Measurements from ENCODE around the gene TOP3B.

The TOP3B gene

DNA sequence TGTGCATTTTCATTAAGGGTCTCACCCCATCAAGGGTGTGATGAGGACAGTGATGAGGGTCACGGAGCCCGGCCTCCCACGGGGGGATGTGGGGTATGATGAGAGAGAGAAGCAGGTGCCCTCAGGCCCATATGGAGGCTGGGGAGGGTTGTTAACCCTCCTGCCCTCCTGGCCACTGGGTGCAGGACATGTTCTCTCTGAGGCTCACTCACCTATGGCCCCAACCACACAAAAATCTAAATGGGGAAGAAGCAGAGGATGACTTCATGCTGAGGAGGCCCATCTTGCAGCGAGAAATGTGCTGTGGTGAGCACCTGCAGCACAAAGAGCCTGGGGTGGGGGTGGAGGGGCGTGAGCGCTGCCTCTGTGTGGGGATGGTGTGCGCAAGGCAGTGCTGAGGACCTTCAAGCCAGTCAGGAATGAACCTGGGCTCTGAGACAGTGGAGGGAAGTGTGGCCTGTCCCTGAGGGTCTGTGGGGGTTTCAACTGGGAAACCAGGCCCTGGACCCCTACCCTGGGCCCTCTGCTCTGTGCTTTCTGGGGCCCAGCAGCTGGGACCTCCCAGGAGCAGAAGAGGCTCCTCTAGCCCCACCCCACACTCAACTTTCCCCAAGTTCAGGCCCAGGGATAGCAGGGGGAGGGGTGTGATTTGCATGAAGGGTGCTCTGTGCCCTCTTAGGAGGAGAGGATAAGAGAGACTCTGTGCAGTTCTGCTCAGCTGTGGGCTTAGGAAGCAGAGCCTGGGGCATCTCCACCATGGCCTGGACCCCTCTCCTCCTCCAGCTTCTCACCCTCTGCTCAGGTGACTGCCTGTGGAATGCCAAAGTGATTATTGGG, 43.0 kb upstream of the TOP3B start:
- ChIA-PET POLR2A (no interaction called here), CTCF (no interaction called here)
- H3K4me3 ChIP-seq (ENCODE audit: low read depth, low read length), result no peak overlapping the region
- DNase-seq (ENCODE audit: low read depth, low spot score), result no peak
- TF ChIP-seq, protein P1, sequence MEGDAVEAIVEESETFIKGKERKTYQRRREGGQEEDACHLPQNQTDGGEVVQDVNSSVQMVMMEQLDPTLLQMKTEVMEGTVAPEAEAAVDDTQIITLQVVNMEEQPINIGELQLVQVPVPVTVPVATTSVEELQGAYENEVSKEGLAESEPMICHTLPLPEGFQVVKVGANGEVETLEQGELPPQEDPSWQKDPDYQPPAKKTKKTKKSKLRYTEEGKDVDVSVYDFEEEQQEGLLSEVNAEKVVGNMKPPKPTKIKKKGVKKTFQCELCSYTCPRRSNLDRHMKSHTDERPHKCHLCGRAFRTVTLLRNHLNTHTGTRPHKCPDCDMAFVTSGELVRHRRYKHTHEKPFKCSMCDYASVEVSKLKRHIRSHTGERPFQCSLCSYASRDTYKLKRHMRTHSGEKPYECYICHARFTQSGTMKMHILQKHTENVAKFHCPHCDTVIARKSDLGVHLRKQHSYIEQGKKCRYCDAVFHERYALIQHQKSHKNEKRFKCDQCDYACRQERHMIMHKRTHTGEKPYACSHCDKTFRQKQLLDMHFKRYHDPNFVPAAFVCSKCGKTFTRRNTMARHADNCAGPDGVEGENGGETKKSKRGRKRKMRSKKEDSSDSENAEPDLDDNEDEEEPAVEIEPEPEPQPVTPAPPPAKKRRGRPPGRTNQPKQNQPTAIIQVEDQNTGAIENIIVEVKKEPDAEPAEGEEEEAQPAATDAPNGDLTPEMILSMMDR (IDR thresholded peaks at IDR 0.05; ENCODE audit: insufficient read depth, low read length, missing control alignments), result no peak

DNA sequence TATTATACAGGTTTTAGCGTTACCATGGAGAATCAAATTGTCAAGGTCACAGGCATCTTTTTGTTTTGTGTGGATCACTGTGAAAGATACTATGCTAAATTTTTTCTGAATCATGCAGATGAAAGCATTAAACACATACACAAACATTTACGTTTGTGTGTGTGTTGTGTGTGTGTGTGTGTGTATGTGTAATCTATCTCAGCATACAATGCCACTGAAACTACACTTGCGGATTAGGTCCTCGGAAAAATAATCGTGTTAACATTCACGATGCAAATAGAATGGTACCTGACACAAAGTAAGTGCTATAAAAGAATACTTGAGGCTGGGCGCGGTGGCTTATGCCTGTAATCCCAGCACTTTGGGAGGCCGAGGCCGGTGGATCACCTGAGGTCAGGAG, 41.9 kb upstream of the TOP3B start:
- CTCF ChIA-PET, result no interaction called here

DNA sequence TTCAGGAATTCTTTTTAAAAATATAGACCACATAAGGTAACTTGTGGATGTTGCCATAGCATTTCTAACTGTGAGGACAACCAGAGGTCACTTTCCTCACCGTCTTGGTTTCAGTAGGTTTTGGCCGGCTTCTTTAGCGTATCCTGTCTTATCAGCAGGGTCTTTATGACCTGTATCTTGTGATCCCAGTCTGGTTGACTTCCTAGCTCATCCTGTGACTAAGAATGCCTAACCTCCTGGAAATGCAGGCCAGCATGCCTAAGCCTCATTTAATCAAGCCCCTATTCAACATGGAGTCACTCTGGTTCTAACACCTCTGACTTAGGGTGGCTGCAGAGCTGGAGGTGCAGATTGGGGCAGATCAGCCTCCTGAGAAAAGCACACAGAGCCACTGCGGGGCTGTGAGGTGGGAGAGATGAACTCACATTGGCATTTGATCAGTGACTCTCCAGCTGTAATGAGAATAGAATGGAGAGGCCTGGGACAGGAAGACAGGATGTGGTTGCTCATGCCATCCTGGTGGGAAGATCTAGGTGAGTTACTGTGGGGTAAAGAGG, 41.1 kb upstream of the TOP3B start:
- TF ChIP-seq, protein P1 (IDR thresholded peaks at IDR 0.05; ENCODE audit: insufficient read depth, low read length, missing control alignments), result no peak
- POLR2A ChIA-PET, result no interaction called here
- DNase-seq (ENCODE audit: low read depth, low spot score), result no peak
- H3K4me3 ChIP-seq (ENCODE audit: low read depth, low read length), result no peak overlapping the region
- CTCF ChIA-PET, result no interaction called here

More for the DNA sequence above, 41.9 kb upstream of the TOP3B start:
- no peak overlapping the region for H3K4me3 ChIP-seq (ENCODE audit: low read depth, low read length)
- TF ChIP-seq, protein P1 (IDR thresholded peaks at IDR 0.05; ENCODE audit: insufficient read depth, low read length, missing control alignments), result no peak
- DNase-seq (ENCODE audit: low read depth, low spot score), result no peak
- POLR2A ChIA-PET, result no interaction called here

DNA sequence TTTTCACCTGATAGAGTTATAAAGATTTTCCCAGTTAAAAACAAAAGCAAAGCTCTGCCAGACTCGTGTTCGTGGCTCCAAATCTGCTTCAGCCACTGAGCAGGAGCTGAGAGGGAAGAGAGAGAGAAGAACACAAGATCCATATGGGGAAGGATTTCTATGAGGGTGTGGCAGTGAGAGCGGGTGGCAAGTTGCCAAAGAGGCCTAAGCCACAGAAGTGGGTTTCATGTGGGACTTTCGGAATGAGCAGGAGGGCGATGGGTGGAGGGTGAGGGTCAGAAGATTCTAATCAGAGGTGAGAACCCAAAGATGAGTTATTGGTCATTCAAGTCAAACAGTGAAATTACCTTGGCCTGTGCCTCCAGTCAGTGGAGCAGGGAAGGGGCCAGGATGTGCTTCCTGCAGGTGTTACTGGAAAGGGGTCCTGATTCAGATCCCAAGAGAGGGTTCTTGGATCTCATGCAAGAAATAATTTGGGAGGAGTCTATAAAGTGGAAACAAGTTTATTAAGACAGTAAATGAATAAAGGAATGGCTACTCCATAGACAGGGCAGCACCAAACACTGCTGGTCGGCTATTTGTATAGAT, 40.5 kb upstream of the TOP3B start:
- ChIA-PET CTCF (no interaction called here), POLR2A (no interaction called here)
- no peak overlapping the region for H3K4me3 ChIP-seq (ENCODE audit: low read depth, low read length)
- DNase-seq (ENCODE audit: low read depth, low spot score), result no peak
- TF ChIP-seq, protein P1 (IDR thresholded peaks at IDR 0.05; ENCODE audit: insufficient read depth, low read length, missing control alignments), result no peak

DNA sequence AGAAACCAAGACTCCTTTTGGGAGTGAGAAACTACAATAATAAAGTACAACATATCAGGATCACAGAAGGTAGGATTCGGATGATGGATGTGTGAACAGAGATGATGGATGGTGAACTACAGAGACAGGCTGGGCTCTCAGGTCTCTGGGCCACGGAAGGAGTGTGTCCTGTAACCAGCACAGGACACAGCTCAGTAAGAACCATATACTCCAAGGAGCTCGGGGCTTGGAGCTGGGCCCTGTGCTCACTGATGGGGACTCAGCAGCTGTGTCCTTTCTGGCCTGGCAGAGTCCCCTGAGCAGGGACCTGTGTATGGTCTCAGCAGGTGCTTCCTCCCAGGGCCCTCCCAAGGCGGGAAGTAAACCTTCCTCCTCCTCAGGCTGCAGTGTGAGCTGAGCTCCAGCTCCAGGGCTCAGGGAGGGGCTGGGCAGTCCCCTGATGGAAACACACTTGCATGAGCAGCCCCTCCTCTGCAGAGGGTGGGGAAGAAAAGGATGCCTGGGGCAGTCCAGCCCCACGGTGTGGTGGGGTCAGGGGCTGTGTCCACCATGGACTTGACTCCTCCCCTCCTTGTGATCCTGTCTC, 39.8 kb upstream of the TOP3B start:
- CTCF ChIA-PET, result no interaction called here
- POLR2A ChIA-PET, result no interaction called here
- H3K4me3 ChIP-seq (ENCODE audit: low read depth, low read length), result no peak overlapping the region
- TF ChIP-seq, protein P1 (IDR thresholded peaks at IDR 0.05; ENCODE audit: insufficient read depth, low read length, missing control alignments), result no peak
- DNase-seq (ENCODE audit: low read depth, low spot score), result no peak

DNA sequence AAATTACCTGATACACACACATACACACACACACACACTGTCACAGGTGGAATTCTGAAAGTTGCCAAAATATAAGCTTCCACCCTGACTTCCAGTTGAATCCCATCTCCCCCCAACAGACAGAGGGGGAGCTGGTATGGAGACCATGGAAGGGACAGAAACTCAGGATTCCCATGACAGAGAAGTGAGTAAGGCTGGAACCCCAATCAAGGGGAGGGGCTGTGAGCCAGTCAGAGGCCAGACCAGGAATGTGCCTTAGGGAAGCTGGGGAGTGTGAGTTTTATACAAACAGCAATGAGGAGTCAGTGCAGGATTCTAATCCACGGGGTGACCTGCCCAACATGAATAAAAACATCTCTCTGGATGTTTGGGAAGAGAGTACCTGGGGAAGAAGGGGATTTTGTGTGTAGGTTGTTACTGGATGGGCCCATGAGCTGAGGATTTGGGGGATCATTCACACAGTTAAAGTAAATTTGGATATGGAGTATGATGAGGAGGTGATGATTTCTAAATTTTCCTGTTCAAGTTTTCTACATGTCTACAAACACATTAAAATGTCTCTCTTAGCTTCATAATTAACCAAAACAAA, 38.7 kb upstream of the TOP3B start:
- ChIA-PET POLR2A (no interaction called here), CTCF (no interaction called here)
- no peak for DNase-seq (ENCODE audit: low read depth, low spot score)
- TF ChIP-seq, protein P1 (IDR thresholded peaks at IDR 0.05; ENCODE audit: insufficient read depth, low read length, missing control alignments), result no peak
- H3K4me3 ChIP-seq (ENCODE audit: low read depth, low read length), result no peak overlapping the region

Measured in AG04449 (cell line).